Suprapubic skin (tissue), 3 donors: ENCODE measurements around the gene TAP2.

Source experiments
- POLR2A ChIP-seq, 2 donors: fragments of 450-650 bp; IDR thresholded peaks; one replicate each; pipeline ENCODE4 v1.6.1; 2017; ENCODE audit warnings: antibody characterized with exemption in 2 of 2, mild to moderate bottlenecking in 2 of 2, moderate library complexity in 2 of 2
- TF ChIP-seq, protein P1 (sequence below), 2 donors: fragments of 200-600 bp in 1 of 2; fragments of 450-650 bp in 1 of 2; sonication (generic) in 1 of 2; IDR thresholded peaks; one replicate each; pipeline ENCODE4 v1.5.1; 2016 to 2019; ENCODE audit warnings: antibody characterized with exemption in 2 of 2, mild to moderate bottlenecking in 1 of 2, moderate library complexity in 1 of 2

- TF ChIP-seq POLR2A (IDR thresholded peaks at IDR 0.05), result no peak
- TF ChIP-seq, protein P1, sequence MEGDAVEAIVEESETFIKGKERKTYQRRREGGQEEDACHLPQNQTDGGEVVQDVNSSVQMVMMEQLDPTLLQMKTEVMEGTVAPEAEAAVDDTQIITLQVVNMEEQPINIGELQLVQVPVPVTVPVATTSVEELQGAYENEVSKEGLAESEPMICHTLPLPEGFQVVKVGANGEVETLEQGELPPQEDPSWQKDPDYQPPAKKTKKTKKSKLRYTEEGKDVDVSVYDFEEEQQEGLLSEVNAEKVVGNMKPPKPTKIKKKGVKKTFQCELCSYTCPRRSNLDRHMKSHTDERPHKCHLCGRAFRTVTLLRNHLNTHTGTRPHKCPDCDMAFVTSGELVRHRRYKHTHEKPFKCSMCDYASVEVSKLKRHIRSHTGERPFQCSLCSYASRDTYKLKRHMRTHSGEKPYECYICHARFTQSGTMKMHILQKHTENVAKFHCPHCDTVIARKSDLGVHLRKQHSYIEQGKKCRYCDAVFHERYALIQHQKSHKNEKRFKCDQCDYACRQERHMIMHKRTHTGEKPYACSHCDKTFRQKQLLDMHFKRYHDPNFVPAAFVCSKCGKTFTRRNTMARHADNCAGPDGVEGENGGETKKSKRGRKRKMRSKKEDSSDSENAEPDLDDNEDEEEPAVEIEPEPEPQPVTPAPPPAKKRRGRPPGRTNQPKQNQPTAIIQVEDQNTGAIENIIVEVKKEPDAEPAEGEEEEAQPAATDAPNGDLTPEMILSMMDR (IDR thresholded peaks at IDR 0.05), result no peak
These were observed 29.4 kb downstream of the TAP2 start for GRCh38 chr6:32809171-32809570.
